Mesendoderm (in vitro differentiated cells): Measurements from ENCODE around the gene KDELR3.

Experiments
- DNase-seq: peaks from one replicate; pipeline ENCODE4 v3.0.0; 2013
- H2AK5ac ChIP-seq: 2 replicates; pipeline ENCODE4 v1.6.1; 2013; ENCODE audit warnings: low read length, inconsistent platforms
- H2BK120ac ChIP-seq: 2 replicates; pipeline ENCODE4 v1.6.1; 2013; ENCODE audit warnings: low read depth, mild to moderate bottlenecking, low read length, moderate library complexity, mixed read lengths
- H2BK15ac ChIP-seq: replicated peaks from 2 replicates; pipeline ENCODE4 v1.6.1; 2013; ENCODE audit warnings: low read depth, mild to moderate bottlenecking, moderate library complexity
- H2BK5ac ChIP-seq: 2 replicates; pipeline ENCODE4 v1.6.1; 2013; ENCODE audit warnings: low read length, inconsistent platforms
- H3K18ac ChIP-seq: 2 replicates; pipeline ENCODE4 v1.6.1; 2013; ENCODE audit warnings: mild to moderate bottlenecking, low read length, mixed read lengths
- H3K23ac ChIP-seq: one replicate; pipeline ENCODE4 v1.6.1; 2013; ENCODE audit warnings: low read length
- H3K27ac ChIP-seq: 2 replicates; pipeline ENCODE4 v1.5.1; 2013; ENCODE audit warnings: low read depth, mild to moderate bottlenecking, inconsistent platforms, low read length, moderate library complexity
- H3K27me3 ChIP-seq: 2 replicates; pipeline ENCODE4 v1.6.1; 2013; ENCODE audit warnings: low read length, control low read depth, mild to moderate bottlenecking, inconsistent platforms; ENCODE audit not compliant: insufficient read depth, poor library complexity
- H3K36me3 ChIP-seq: 2 replicates; pipeline ENCODE4 v1.6.1; 2013; ENCODE audit warnings: low read length, inconsistent platforms; ENCODE audit not compliant: control insufficient read depth, insufficient read depth
- H3K4ac ChIP-seq: one replicate; pipeline ENCODE4 v1.6.1; 2013; ENCODE audit warnings: low read depth, mild to moderate bottlenecking, low read length, moderate library complexity
- H3K4me1 ChIP-seq: 2 replicates; pipeline ENCODE4 v1.6.1; 2013; ENCODE audit warnings: low read depth, low read length, inconsistent platforms; ENCODE audit not compliant: control insufficient read depth
- H3K4me2 ChIP-seq: 2 replicates; pipeline ENCODE4 v1.6.1; 2013; ENCODE audit warnings: low read length
- H3K4me3 ChIP-seq: 2 replicates; pipeline ENCODE4 v1.5.1; 2013; ENCODE audit warnings: mild to moderate bottlenecking, low read length
- H3K56ac ChIP-seq: one replicate; pipeline ENCODE4 v1.6.1; 2013; ENCODE audit warnings: low read length
- H3K79me1 ChIP-seq: 2 replicates; pipeline ENCODE4 v1.6.1; 2013; ENCODE audit warnings: low read length, inconsistent platforms
- H3K79me2 ChIP-seq: 2 replicates; pipeline ENCODE4 v1.6.1; 2013; ENCODE audit warnings: mild to moderate bottlenecking, low read length; ENCODE audit not compliant: control insufficient read depth, insufficient read depth
- H3K9ac ChIP-seq: 2 replicates; pipeline ENCODE4 v1.6.1; 2013; ENCODE audit warnings: low read length, inconsistent platforms
- H4K5ac ChIP-seq: one replicate; pipeline ENCODE4 v1.6.1; 2013; ENCODE audit warnings: low read length
- H4K8ac ChIP-seq: one replicate; pipeline ENCODE4 v1.6.1; 2013; ENCODE audit warnings: low read depth, mild to moderate bottlenecking, control low read depth, low read length, moderate library complexity
- WGBS: extraction: QIAGEN DNeasy Blood & Tissue Kit; methylation state at CpG from one replicate; pipeline ENCODE4 v1.1.7; 2013; ENCODE audit warnings: low lambda C conversion rate, missing lambda C conversion rate; ENCODE audit not compliant: insufficient coverage; ENCODE audit errors: extremely low coverage; 5-methylcytosine and 5-hydroxymethylcytosine counted together

Gene KDELR3

GRCh38 chr22:38452373-38453065 is 15.4 kb upstream of the KDELR3 start:
- H3K4ac ChIP-seq: no peak overlapping the region
- no peak overlapping the region for H3K9ac ChIP-seq
- no peaks in the 10 kb centered on the region for H3K79me1 ChIP-seq
- H3K23ac ChIP-seq: no peak overlapping the region
- no peak overlapping the region for H2BK5ac ChIP-seq
- H3K27me3 ChIP-seq: peaks cover 15% of the 10 kb centered on the region
- DNase-seq: no peak
- H4K5ac ChIP-seq: no peak overlapping the region
- no peak overlapping the region for H4K8ac ChIP-seq
- no peak overlapping the region for H3K4me2 ChIP-seq
- WGBS: no CpG with 5 or more reads among the region's 25 CpGs
- H2AK5ac ChIP-seq: no peak overlapping the region
- no peak overlapping the region for H3K18ac ChIP-seq
- H3K4me1 ChIP-seq: no peaks in the 10 kb centered on the region
- H2BK15ac ChIP-seq: no peak overlapping the region
- H3K27ac ChIP-seq: no peak overlapping the region
- no peak overlapping the region for H2BK120ac ChIP-seq
- H3K79me2 ChIP-seq: no peaks in the 10 kb centered on the region
- H3K4me3 ChIP-seq: no peak overlapping the region
- no peak overlapping the region for H3K56ac ChIP-seq
- H3K36me3 ChIP-seq: no peaks in the 10 kb centered on the region

GRCh38 chr22:38453066-38453672 is 14.7 kb upstream of the KDELR3 start:
- Histone ChIP-seq H3K27me3 (peaks cover 15% of the 10 kb centered on the region), H4K8ac (no peak overlapping the region), H3K36me3 (no peaks in the 10 kb centered on the region), H2AK5ac (no peak overlapping the region), H3K9ac (no peak overlapping the region), H2BK15ac (no peak overlapping the region), H3K23ac (no peak overlapping the region), H2BK5ac (no peak overlapping the region), H3K79me2 (no peaks in the 10 kb centered on the region), H3K4ac (no peak overlapping the region), H3K4me3 (no peak overlapping the region), H3K4me2 (no peak overlapping the region), H3K4me1 (no peaks in the 10 kb centered on the region), H3K18ac (no peak overlapping the region), H2BK120ac (no peak overlapping the region), H3K56ac (no peak overlapping the region), H3K79me1 (no peaks in the 10 kb centered on the region), H4K5ac (no peak overlapping the region), H3K27ac (no peak overlapping the region)
- no CpG with 5 or more reads among the region's 11 CpGs for WGBS
- DNase-seq: no peak

GRCh38 chr22:38453996-38454352 is 13.9 kb upstream of the KDELR3 start:
- Histone ChIP-seq H2AK5ac (no peak overlapping the region), H2BK120ac (no peak overlapping the region), H2BK15ac (no peak overlapping the region), H4K5ac (no peak overlapping the region), H2BK5ac (no peak overlapping the region), H3K4ac (no peak overlapping the region), H3K18ac (no peak overlapping the region), H3K4me2 (no peak overlapping the region), H3K23ac (no peak overlapping the region), H3K79me2 (no peaks in the 10 kb centered on the region), H3K9ac (no peak overlapping the region), H4K8ac (no peak overlapping the region), H3K27me3 (peaks cover 15% of the 10 kb centered on the region), H3K36me3 (no peaks in the 10 kb centered on the region), H3K56ac (no peak overlapping the region), H3K4me1 (no peaks in the 10 kb centered on the region), H3K79me1 (no peaks in the 10 kb centered on the region), H3K27ac (no peak overlapping the region), H3K4me3 (no peak overlapping the region)
- WGBS: no CpG with 5 or more reads among the region's 3 CpGs
- DNase-seq: no peak

GRCh38 chr22:38454353-38455075 is 13.4 kb upstream of the KDELR3 start:
- H4K5ac ChIP-seq: no peak overlapping the region
- H3K4me2 ChIP-seq: peak overlapping the region; percentile 25
- H3K27me3 ChIP-seq: peaks cover 15% of the 10 kb centered on the region
- H3K56ac ChIP-seq: no peak overlapping the region
- H3K9ac ChIP-seq: no peak overlapping the region
- H3K4ac ChIP-seq: no peak overlapping the region
- no peaks in the 10 kb centered on the region for H3K79me2 ChIP-seq
- H3K18ac ChIP-seq: no peak overlapping the region
- H4K8ac ChIP-seq: no peak overlapping the region
- no peak overlapping the region for H2BK15ac ChIP-seq
- no peak overlapping the region for H3K4me3 ChIP-seq
- no CpG with 5 or more reads among the region's 67 CpGs for WGBS
- H3K36me3 ChIP-seq: no peaks in the 10 kb centered on the region
- H3K27ac ChIP-seq: no peak overlapping the region
- no peak overlapping the region for H2BK5ac ChIP-seq
- no peak overlapping the region for H2AK5ac ChIP-seq
- H3K23ac ChIP-seq: peak overlapping the region; percentile 48
- no peaks in the 10 kb centered on the region for H3K4me1 ChIP-seq
- H3K79me1 ChIP-seq: no peaks in the 10 kb centered on the region
- H2BK120ac ChIP-seq: no peak overlapping the region
- DNase-seq: no peak

GRCh38 chr22:38455076-38455529 is 12.8 kb upstream of the KDELR3 start, which contains the start of gene KCNJ4:
TSS of gene KCNJ4 (minus strand) at chr22:38455199. CDS start at chr22:38428132, 27,067 bp downstream.
- peak within 1 kb of the TSS; percentile 22 for H3K4me3 ChIP-seq
- H2AK5ac ChIP-seq: no peak within 1 kb of the TSS
- peak within 1 kb of the TSS; percentile 81 for H3K56ac ChIP-seq
- no peak within 1 kb of the TSS for H4K5ac ChIP-seq
- WGBS: no CpG with 5 or more reads among the region's 76 CpGs
- H3K4me1 ChIP-seq: no peaks in the 10 kb centered on the region
- no peak within 1 kb of the TSS for H2BK120ac ChIP-seq
- H3K23ac ChIP-seq: peak within 1 kb of the TSS; percentile 48
- no peak within 1 kb of the TSS for H3K27ac ChIP-seq
- H3K27me3 ChIP-seq: peaks cover 15% of the 10 kb centered on the region
- peak within 1 kb of the TSS; percentile 34 for H3K18ac ChIP-seq
- peak within 1 kb of the TSS; percentile 21 for H3K4ac ChIP-seq
- H3K9ac ChIP-seq: peak within 1 kb of the TSS; percentile 62
- no peaks in the 10 kb centered on the region for H3K36me3 ChIP-seq
- DNase-seq: no peak
- no peaks in the 10 kb centered on the region for H3K79me1 ChIP-seq
- peak within 1 kb of the TSS; percentile 20 for H2BK15ac ChIP-seq
- no peak within 1 kb of the TSS for H4K8ac ChIP-seq
- H3K79me2 ChIP-seq: no peaks in the 10 kb centered on the region
- H2BK5ac ChIP-seq: no peak within 1 kb of the TSS
- peak within 1 kb of the TSS; percentile 54 for H3K4me2 ChIP-seq
